ENCODE measurements around the gene PODXL2.

DNA sequence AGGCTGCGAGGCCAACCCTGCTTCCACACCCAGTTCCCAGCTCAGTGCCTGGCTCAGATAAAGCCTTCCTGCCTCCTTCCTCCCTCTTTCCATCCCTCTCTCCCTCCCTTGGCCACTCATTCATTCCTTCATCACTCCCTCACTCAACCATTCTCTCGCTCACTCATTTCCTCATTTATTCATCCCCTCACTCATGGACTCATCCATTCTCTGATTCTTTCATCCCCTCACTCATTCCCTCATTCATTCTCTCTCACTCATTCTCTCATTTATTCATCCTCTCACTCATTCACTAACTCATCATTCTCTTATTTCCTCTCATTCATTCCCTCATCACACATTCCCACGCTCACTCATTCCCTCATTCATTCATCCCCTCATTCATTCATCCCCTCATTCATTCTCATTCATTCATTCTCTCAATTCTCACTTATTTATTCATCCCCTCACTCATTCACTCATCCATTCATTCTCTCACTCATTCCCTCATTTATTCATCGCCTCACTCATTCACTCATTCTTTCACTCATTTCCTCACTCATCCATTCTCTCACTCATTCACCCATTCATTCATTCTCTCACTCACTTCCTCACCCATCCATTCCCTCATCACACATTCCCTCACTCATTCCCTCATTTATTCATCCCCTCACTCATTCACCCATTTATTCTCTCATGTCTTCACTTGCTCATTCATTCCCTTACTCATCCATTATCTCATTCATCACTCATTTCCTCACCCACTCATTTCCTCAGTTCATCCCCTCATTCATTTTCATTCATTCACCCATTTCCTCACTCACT is 56.9 kb downstream of the PODXL2 start:
- TF ChIP-seq, protein P1, sequence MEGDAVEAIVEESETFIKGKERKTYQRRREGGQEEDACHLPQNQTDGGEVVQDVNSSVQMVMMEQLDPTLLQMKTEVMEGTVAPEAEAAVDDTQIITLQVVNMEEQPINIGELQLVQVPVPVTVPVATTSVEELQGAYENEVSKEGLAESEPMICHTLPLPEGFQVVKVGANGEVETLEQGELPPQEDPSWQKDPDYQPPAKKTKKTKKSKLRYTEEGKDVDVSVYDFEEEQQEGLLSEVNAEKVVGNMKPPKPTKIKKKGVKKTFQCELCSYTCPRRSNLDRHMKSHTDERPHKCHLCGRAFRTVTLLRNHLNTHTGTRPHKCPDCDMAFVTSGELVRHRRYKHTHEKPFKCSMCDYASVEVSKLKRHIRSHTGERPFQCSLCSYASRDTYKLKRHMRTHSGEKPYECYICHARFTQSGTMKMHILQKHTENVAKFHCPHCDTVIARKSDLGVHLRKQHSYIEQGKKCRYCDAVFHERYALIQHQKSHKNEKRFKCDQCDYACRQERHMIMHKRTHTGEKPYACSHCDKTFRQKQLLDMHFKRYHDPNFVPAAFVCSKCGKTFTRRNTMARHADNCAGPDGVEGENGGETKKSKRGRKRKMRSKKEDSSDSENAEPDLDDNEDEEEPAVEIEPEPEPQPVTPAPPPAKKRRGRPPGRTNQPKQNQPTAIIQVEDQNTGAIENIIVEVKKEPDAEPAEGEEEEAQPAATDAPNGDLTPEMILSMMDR (conservative IDR thresholded peaks at IDR 0.05) = no peak
- no peak for TF ChIP-seq ZFX (IDR thresholded peaks at IDR 0.05)

Measured in C4-2B (cell line).